ENCODE data around the gene TBC1D22A. TPM values are rescaled to one million over a fixed set of nuclear protein-coding genes. Genes with fewer than 3 reads are reported as not detected.

TBC1D22A gene
- total and polyA plus RNA-seq, 4 donors: 4.1 to 12.4 (median 8.4) TPM

DNA sequence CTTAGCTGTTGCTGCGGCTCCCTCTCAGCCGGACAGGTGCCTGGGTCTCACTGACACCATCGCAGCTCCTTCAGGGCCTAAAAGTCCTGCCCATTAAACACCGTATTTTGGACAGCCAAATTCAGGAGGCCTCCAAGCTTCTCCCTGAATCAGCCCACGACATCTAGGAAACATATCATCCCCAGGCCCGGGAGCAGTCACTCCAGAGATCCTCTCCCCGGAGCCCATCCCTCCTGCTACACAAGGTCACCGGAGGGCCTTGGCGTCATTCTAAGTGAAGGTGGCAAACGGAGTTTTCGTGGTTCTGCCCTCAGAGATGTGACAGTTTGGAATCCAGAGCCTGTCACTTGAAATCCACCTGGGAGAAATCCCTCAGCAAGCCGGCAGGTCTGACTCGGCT lies 232.5 kb downstream of the TBC1D22A start:
- no peak for DNase-seq (ENCODE audit: low spot score)
- Histone ChIP-seq H3K27me3 (ENCODE audit: control insufficient read depth in 4 of 4, insufficient read depth in 4 of 4, low read length in 3 of 4) (no peaks in the 10 kb centered on the region), H3K4me3 (ENCODE audit: low read depth in 1 of 3, low read length in 3 of 3) (no peak overlapping the region), H3K9me3 (ENCODE audit: control insufficient read depth in 4 of 4, low read length in 3 of 4) (no peaks in the 10 kb centered on the region), H3K9ac (ENCODE audit: low read depth in 1 of 2, low read length in 2 of 2) (no peak overlapping the region), H3K36me3 (ENCODE audit: control insufficient read depth in 4 of 4, insufficient read depth in 3 of 4, low read depth in 1 of 4, low read length in 3 of 4) (peaks cover 0 to 10% (median 6%) of the 10 kb centered on the region in 4 donors), H3K27ac (ENCODE audit: low read depth in 1 of 2, low read length in 2 of 2) (no peak overlapping the region), H3K4me1 (ENCODE audit: control insufficient read depth in 4 of 4, insufficient read depth in 4 of 4, low read length in 3 of 4) (no peaks in the 10 kb centered on the region)
- WGBS: 95% methylated on average over 13 of the region's 13 CpGs
- TF ChIP-seq RAD21 (IDR thresholded peaks at IDR 0.05): no peak
- no peak for TF ChIP-seq FOXA2 (IDR thresholded peaks at IDR 0.05)
- TF ChIP-seq, protein P1, sequence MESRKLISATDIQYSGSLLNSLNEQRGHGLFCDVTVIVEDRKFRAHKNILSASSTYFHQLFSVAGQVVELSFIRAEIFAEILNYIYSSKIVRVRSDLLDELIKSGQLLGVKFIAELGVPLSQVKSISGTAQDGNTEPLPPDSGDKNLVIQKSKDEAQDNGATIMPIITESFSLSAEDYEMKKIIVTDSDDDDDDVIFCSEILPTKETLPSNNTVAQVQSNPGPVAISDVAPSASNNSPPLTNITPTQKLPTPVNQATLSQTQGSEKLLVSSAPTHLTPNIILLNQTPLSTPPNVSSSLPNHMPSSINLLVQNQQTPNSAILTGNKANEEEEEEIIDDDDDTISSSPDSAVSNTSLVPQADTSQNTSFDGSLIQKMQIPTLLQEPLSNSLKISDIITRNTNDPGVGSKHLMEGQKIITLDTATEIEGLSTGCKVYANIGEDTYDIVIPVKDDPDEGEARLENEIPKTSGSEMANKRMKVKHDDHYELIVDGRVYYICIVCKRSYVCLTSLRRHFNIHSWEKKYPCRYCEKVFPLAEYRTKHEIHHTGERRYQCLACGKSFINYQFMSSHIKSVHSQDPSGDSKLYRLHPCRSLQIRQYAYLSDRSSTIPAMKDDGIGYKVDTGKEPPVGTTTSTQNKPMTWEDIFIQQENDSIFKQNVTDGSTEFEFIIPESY (IDR thresholded peaks at IDR 0.05): no peak
- TF ChIP-seq TAF1 (conservative IDR thresholded peaks at IDR 0.05): no peak

DNA sequence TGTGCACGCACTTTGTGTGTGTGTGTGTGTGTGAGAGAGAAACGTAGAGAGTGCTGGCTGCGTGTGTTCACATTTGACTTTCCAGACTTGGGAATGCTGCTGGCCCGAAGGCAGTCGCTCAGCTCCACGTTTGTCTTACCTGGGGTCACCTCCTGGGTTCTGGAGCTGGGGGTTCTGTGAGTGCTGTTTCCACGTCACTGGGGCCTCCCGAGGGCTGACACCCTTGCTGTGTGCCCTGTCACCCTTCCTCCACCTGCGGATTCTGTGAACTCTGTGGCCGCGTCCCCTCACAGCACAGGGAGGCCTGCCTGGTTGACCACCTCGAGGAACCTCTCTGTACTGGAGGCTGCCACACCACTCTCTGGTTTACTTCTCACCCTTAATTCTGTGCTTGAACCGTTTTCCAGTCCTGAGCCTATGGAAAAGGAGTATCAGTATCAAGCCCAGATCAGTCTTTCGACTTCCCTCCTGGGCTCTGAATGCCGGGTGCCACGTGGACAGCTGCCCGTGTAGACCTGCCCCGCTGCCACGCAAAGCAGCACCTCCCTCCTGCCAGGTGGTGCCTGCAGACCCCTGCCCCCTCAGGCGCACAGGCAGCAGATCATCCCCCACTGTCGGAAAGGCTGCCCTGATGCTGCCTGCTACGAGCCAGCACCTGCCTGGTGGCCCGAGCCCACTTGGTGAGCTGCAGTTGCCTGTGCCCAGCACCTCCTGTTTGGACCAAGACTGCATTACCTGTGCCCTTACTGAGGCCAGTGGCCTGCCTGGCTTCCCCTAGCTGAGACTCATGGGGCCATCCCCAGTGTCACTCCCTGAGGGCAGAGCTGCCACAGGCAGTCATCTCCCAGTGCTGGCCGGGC lies 233.3 kb downstream of the TBC1D22A start:
- Histone ChIP-seq H3K9ac (ENCODE audit: low read depth in 1 of 2, low read length in 2 of 2) (no peak overlapping the region), H3K36me3 (ENCODE audit: control insufficient read depth in 4 of 4, insufficient read depth in 3 of 4, low read depth in 1 of 4, low read length in 3 of 4) (peaks cover 0 to 10% (median 6%) of the 10 kb centered on the region in 4 donors), H3K4me1 (ENCODE audit: control insufficient read depth in 4 of 4, insufficient read depth in 4 of 4, low read length in 3 of 4) (no peaks in the 10 kb centered on the region), H3K27ac (ENCODE audit: low read depth in 1 of 2, low read length in 2 of 2) (no peak overlapping the region), H3K27me3 (ENCODE audit: control insufficient read depth in 4 of 4, insufficient read depth in 4 of 4, low read length in 3 of 4) (no peaks in the 10 kb centered on the region), H3K4me3 (ENCODE audit: low read depth in 1 of 3, low read length in 3 of 3) (no peak overlapping the region), H3K9me3 (ENCODE audit: control insufficient read depth in 4 of 4, low read length in 3 of 4) (no peaks in the 10 kb centered on the region)
- TF ChIP-seq RAD21 (IDR thresholded peaks at IDR 0.05): no peak
- DNase-seq (ENCODE audit: low spot score): no peak
- WGBS: 95% methylated on average over 24 of the region's 24 CpGs

DNA sequence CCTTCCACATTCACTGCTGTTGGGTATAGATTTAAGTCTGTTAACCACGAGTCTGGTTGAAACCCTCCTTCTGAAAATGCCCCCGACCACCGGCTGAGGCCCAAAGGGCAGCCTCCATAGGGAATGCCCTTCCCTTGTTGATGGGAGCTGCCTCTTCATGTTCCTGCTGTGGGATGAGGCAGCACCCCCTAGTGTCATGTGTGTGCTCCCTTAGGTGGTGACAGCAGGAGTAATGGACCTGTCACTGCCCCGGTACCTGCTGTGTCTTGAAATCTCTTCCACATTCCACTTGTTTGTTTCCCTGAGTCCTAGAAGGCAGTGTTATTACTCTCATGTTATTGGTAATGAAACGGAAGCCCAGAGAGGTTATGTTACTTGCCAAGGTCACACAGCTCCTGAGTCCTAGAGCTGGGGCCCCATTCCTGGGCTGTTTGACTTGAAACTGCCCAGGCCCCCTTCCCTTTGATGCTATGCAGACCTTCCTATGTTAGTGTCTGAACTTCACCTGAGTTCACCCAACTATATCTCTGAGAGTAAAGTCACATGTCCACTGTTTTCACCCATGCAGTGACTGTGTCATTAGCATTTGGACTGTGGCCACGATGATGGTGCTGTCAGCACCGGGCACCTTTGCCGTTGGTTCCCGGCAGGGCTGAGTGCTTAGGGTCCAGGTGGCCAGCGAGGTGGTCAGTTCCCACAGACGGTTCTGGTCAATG lies 234.3 kb downstream of the TBC1D22A start:
- no peaks in the 10 kb centered on the region for H3K9me3 ChIP-seq (ENCODE audit: control insufficient read depth in 4 of 4, low read length in 3 of 4)
- no peak overlapping the region for H3K9ac ChIP-seq (ENCODE audit: low read depth in 1 of 2, low read length in 2 of 2)
- WGBS: 93% methylated on average over 11 of the region's 11 CpGs
- H3K36me3 ChIP-seq (ENCODE audit: control insufficient read depth in 4 of 4, insufficient read depth in 3 of 4, low read depth in 1 of 4, low read length in 3 of 4): peaks cover 0 to 4% (median 2%) of the 10 kb centered on the region in 4 donors
- no peak overlapping the region for H3K4me3 ChIP-seq (ENCODE audit: low read depth in 1 of 3, low read length in 3 of 3)
- no peaks in the 10 kb centered on the region for H3K4me1 ChIP-seq (ENCODE audit: control insufficient read depth in 4 of 4, insufficient read depth in 4 of 4, low read length in 3 of 4)
- no peak for TF ChIP-seq SP1 (IDR thresholded peaks at IDR 0.05)
- no peak for TF ChIP-seq HNF4A (conservative IDR thresholded peaks at IDR 0.05)
- peak; percentile 61 to 77 for TF ChIP-seq RAD21 (IDR thresholded peaks at IDR 0.05)
- TF ChIP-seq, protein P2, sequence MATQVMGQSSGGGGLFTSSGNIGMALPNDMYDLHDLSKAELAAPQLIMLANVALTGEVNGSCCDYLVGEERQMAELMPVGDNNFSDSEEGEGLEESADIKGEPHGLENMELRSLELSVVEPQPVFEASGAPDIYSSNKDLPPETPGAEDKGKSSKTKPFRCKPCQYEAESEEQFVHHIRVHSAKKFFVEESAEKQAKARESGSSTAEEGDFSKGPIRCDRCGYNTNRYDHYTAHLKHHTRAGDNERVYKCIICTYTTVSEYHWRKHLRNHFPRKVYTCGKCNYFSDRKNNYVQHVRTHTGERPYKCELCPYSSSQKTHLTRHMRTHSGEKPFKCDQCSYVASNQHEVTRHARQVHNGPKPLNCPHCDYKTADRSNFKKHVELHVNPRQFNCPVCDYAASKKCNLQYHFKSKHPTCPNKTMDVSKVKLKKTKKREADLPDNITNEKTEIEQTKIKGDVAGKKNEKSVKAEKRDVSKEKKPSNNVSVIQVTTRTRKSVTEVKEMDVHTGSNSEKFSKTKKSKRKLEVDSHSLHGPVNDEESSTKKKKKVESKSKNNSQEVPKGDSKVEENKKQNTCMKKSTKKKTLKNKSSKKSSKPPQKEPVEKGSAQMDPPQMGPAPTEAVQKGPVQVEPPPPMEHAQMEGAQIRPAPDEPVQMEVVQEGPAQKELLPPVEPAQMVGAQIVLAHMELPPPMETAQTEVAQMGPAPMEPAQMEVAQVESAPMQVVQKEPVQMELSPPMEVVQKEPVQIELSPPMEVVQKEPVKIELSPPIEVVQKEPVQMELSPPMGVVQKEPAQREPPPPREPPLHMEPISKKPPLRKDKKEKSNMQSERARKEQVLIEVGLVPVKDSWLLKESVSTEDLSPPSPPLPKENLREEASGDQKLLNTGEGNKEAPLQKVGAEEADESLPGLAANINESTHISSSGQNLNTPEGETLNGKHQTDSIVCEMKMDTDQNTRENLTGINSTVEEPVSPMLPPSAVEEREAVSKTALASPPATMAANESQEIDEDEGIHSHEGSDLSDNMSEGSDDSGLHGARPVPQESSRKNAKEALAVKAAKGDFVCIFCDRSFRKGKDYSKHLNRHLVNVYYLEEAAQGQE (IDR thresholded peaks at IDR 0.05): no peak
- TF ChIP-seq TAF1 (conservative IDR thresholded peaks at IDR 0.05): no peak
- TF ChIP-seq, protein P3, sequence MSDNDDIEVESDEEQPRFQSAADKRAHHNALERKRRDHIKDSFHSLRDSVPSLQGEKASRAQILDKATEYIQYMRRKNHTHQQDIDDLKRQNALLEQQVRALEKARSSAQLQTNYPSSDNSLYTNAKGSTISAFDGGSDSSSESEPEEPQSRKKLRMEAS (IDR thresholded peaks at IDR 0.05): no peak
- TF ChIP-seq FOXA2 (IDR thresholded peaks at IDR 0.05): no peak
- no peak for TF ChIP-seq JUND (IDR thresholded peaks at IDR 0.05)
- TF ChIP-seq, protein P1 (IDR thresholded peaks at IDR 0.05): no peak
- no peak for TF ChIP-seq YY1 (IDR thresholded peaks at IDR 0.05)
- TF ChIP-seq, protein P4, sequence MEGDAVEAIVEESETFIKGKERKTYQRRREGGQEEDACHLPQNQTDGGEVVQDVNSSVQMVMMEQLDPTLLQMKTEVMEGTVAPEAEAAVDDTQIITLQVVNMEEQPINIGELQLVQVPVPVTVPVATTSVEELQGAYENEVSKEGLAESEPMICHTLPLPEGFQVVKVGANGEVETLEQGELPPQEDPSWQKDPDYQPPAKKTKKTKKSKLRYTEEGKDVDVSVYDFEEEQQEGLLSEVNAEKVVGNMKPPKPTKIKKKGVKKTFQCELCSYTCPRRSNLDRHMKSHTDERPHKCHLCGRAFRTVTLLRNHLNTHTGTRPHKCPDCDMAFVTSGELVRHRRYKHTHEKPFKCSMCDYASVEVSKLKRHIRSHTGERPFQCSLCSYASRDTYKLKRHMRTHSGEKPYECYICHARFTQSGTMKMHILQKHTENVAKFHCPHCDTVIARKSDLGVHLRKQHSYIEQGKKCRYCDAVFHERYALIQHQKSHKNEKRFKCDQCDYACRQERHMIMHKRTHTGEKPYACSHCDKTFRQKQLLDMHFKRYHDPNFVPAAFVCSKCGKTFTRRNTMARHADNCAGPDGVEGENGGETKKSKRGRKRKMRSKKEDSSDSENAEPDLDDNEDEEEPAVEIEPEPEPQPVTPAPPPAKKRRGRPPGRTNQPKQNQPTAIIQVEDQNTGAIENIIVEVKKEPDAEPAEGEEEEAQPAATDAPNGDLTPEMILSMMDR (IDR thresholded peaks at IDR 0.05; ENCODE audit: low read depth, low read length, missing input control): peak; percentile 28
- TF ChIP-seq HNF4G (IDR thresholded peaks at IDR 0.05): no peak
- no peak for DNase-seq (ENCODE audit: low spot score)
- no peak overlapping the region for H3K27ac ChIP-seq (ENCODE audit: low read depth in 1 of 2, low read length in 2 of 2)
- no peaks in the 10 kb centered on the region for H3K27me3 ChIP-seq (ENCODE audit: control insufficient read depth in 4 of 4, insufficient read depth in 4 of 4, low read length in 3 of 4)
